GM19025 (cell line): ENCODE results near the gene C1orf50.

Source experiments
- ATAC-seq: cut with Tn5 transposase; IDR thresholded peaks from one replicate; pipeline ENCODE4 v1.9.1; 2021; ENCODE audit warnings: mild to moderate bottlenecking, low read depth, moderate library complexity; ENCODE audit not compliant: unreplicated experiment

The C1orf50 gene

GRCh38 chr1:42757892-42758275 lies 9.2 kb upstream of the C1orf50 start:
- ATAC-seq, result no peak

- ATAC-seq, result no peak
These were observed 8.4 kb upstream of the C1orf50 start for GRCh38 chr1:42758641-42759040.

GRCh38 chr1:42759114-42759513 lies 7.9 kb upstream of the C1orf50 start:
- no peak for ATAC-seq

- no peak for ATAC-seq
These were observed 5.5 kb upstream of the C1orf50 start for GRCh38 chr1:42761567-42761966.

- no peak for ATAC-seq
These were observed 4.8 kb upstream of the C1orf50 start for GRCh38 chr1:42762269-42762668.

GRCh38 chr1:42765269-42765668 lies 1.8 kb upstream of the C1orf50 start:
- no peak for ATAC-seq

- ATAC-seq, result peak; percentile 16
These were observed 963 bp upstream of the C1orf50 start for GRCh38 chr1:42765832-42766740.

- peak; percentile 18 for ATAC-seq
These were observed 506 bp downstream of the C1orf50 start for GRCh38 chr1:42767510-42768000.

- ATAC-seq, result no peak
These were observed 1.1 kb downstream of the C1orf50 start for GRCh38 chr1:42768172-42768571.

GRCh38 chr1:42769811-42770210 lies 2.8 kb downstream of the C1orf50 start:
- ATAC-seq, result no peak

GRCh38 chr1:42773420-42773819 lies 6.4 kb downstream of the C1orf50 start:
- no peak for ATAC-seq

- ATAC-seq, result no peak
These were observed 8.0 kb downstream of the C1orf50 start for GRCh38 chr1:42774928-42775526.

GRCh38 chr1:42776502-42776901 lies 9.5 kb downstream of the C1orf50 start:
- ATAC-seq, result no peak

GRCh38 chr1:42777852-42778251 lies 10.8 kb downstream of the C1orf50 start:
- no peak for ATAC-seq

- ATAC-seq, result no peak
These were observed 12.7 kb downstream of the C1orf50 start for GRCh38 chr1:42779725-42780124.

- ATAC-seq, result no peak
These were observed 13.1 kb downstream of the C1orf50 start for GRCh38 chr1:42780176-42780575.

GRCh38 chr1:42783092-42783491 lies 16.0 kb downstream of the C1orf50 start:
- no peak for ATAC-seq

- no peak for ATAC-seq
These were observed 17.5 kb downstream of the C1orf50 start for GRCh38 chr1:42784547-42784945.

GRCh38 chr1:42784946-42785693 lies 18.1 kb downstream of the C1orf50 start, which contains the start of gene TMEM269:
Gene TMEM269 (plus strand): TSS chr1:42784991. CDS start chr1:42789894, 4,903 bp downstream.
- ATAC-seq, result no peak

GRCh38 chr1:42786097-42786496 lies 19.0 kb downstream of the C1orf50 start:
- no peak for ATAC-seq

GRCh38 chr1:42788021-42788420 lies 21.0 kb downstream of the C1orf50 start:
- no peak for ATAC-seq
